ENCODE results near the gene IGBP1. TPM values are rescaled to one million over a fixed set of nuclear protein-coding genes. Genes with fewer than 3 reads are reported as not detected.
"Not testable (repeated sequence)": the region's sequence is repeated elsewhere in the genome, so short reads cannot be mapped to it uniquely, and the experiment has no call there.

Gene IGBP1
- total RNA-seq, 1 experiment from 2014 or later = 50.7 TPM

DNA sequence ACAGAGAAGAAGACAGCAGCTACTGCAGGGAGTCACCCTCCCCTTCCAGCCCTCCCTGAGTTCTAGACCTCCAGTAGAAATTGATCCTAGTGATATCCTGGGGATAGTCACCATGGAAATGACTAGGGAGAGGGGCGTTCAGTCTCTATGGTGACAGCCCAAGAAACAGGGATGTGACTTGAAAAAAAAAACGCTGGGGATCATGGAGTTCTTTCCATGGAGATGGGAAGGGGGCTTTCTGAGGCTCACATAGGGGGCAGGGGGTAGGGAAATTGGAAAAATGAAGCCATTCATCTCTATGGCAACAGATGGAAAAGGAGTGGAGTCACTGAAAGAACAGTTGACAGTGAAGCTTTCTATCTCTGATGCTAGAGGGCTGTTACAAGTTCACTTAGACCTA lies 28.0 kb upstream of the IGBP1 start:
- no peak for TF ChIP-seq YY1 (IDR thresholded peaks at IDR 0.05; ENCODE audit: extremely low read depth, insufficient replicate concordance, low read depth, low read length)
- no peak for TF ChIP-seq JUND (IDR thresholded peaks at IDR 0.05)
- no peak for TF ChIP-seq ZNF274 (IDR thresholded peaks at IDR 0.05; ENCODE audit: low read depth, low read length)
- no peak for TF ChIP-seq REST (IDR thresholded peaks at IDR 0.05; ENCODE audit: low read depth)
- TF ChIP-seq ZFX (IDR thresholded peaks at IDR 0.05) = no peak
- TF ChIP-seq EZH2phosphoT487 (IDR thresholded peaks at IDR 0.05; ENCODE audit: borderline replicate concordance) = no peak
- no peaks in the 10 kb centered on the region for H3K79me2 ChIP-seq (ENCODE audit: insufficient read depth, low read length)
- no peaks in the 10 kb centered on the region for H4K20me1 ChIP-seq (ENCODE audit: insufficient read depth)
- H3K9ac ChIP-seq (ENCODE audit: low read length) = no peak overlapping the region
- BruUV-seq (replicated peaks) = no TSS peak
- H3K9me2 ChIP-seq (ENCODE audit: insufficient read depth) = no peaks in the 10 kb centered on the region
- no peak overlapping the region for H3K4me3 ChIP-seq (replicated peaks in 1 of 2; ENCODE audit: low read depth in 1 of 2, low read length in 2 of 2)
- POLR2A ChIA-PET = no interaction called here
- no peaks in the 10 kb centered on the region for H3K4me1 ChIP-seq (ENCODE audit: control insufficient read depth in 1 of 2, insufficient read depth in 2 of 2, low read length in 2 of 2)
- no peaks in the 10 kb centered on the region for H3K36me3 ChIP-seq (ENCODE audit: control insufficient read depth in 1 of 2, insufficient read depth in 2 of 2, low read length in 2 of 2)
- H3K27me3 ChIP-seq (ENCODE audit: insufficient read depth, low read length) = no peaks in the 10 kb centered on the region
- no peak overlapping the region for H2AFZ ChIP-seq (ENCODE audit: low read depth, low read length, poor library complexity, severe bottlenecking)
- RAD21 ChIA-PET (ENCODE audit: low non-redundant PET in 1 of 2, low total read pairs in 2 of 2, uncharacterized antibody in 2 of 2, unreplicated experiment in 2 of 2) = no interaction called here
- no peak overlapping the region for H3K27ac ChIP-seq (ENCODE audit: low read depth, low read length)
- H3K4me2 ChIP-seq (ENCODE audit: low read length) = no peak overlapping the region
- no peaks in the 10 kb centered on the region for H3K9me3 ChIP-seq (ENCODE audit: control insufficient read depth in 1 of 2, insufficient read depth in 1 of 2, low read depth in 1 of 2, low read length in 2 of 2)
- CTCF ChIA-PET = no interaction called here
- DNase-seq (ENCODE audit: low read depth, low spot score) (no peak), ATAC-seq (no peak)
- intact Hi-C loops (cut with micrococcal nuclease) = no loop called here

- H3K4me1 ChIP-seq (ENCODE audit: control insufficient read depth in 1 of 2, insufficient read depth in 2 of 2, low read length in 2 of 2); H4K20me1 ChIP-seq (ENCODE audit: insufficient read depth); H3K9me3 ChIP-seq (ENCODE audit: control insufficient read depth in 1 of 2, insufficient read depth in 1 of 2, low read depth in 1 of 2, low read length in 2 of 2); POLR2A ChIA-PET; H3K27me3 ChIP-seq (ENCODE audit: insufficient read depth, low read length); CTCF ChIA-PET; intact Hi-C loops (cut with micrococcal nuclease); H2AFZ ChIP-seq (ENCODE audit: low read depth, low read length, poor library complexity, severe bottlenecking); H3K9ac ChIP-seq (ENCODE audit: low read length); H3K36me3 ChIP-seq (ENCODE audit: control insufficient read depth in 1 of 2, insufficient read depth in 2 of 2, low read length in 2 of 2); H3K4me2 ChIP-seq (ENCODE audit: low read length); RAD21 ChIA-PET (ENCODE audit: low non-redundant PET in 1 of 2, low total read pairs in 2 of 2, uncharacterized antibody in 2 of 2, unreplicated experiment in 2 of 2); H3K79me2 ChIP-seq (ENCODE audit: insufficient read depth, low read length); H3K4me3 ChIP-seq (replicated peaks in 1 of 2; ENCODE audit: low read depth in 1 of 2, low read length in 2 of 2); ATAC-seq; DNase-seq (ENCODE audit: low read depth, low spot score); BruUV-seq (replicated peaks); H3K27ac ChIP-seq (ENCODE audit: low read depth, low read length); H3K9me2 ChIP-seq (ENCODE audit: insufficient read depth): not testable (repeated sequence)
- peak; percentile 38; the same call in 1 of the 2 replicates for TF ChIP-seq CBX3 (IDR thresholded peaks at IDR 0.05; ENCODE audit: low read depth)
Measured at GRCh38 chrX:70111436-70112026, 21.7 kb upstream of the IGBP1 start.

All from HCT116 (cell line).